Spleen (tissue), 7 donors: ENCODE data around the gene DDX20.
"Not testable (repeated sequence)": the region's sequence is repeated elsewhere in the genome, so short reads cannot be mapped to it uniquely, and the experiment has no call there.

Experiments
- POLR2A ChIP-seq, 3 donors: fragments of 450-650 bp; IDR thresholded peaks; one replicate each; pipeline ENCODE4 v1.5.1; 2017; ENCODE audit warnings: antibody characterized with exemption in 3 of 3, mild to moderate bottlenecking in 1 of 3
- TF ChIP-seq, protein P1 (sequence below), 11 experiments: fragments of 200-600 bp in 7 of 11; fragments of 450-650 bp in 4 of 11; sonication (generic) in 4 of 11; IDR thresholded peaks in 8 of 11; conservative IDR thresholded peaks in 3 of 11; 1 replicate in 7 of 11; 2 replicates in 4 of 11; pipeline versions ENCODE4 v1.4.0 to v1.8.0; 2016 to 2021; ENCODE audit warnings: antibody characterized with exemption in 11 of 11, inconsistent platforms in 4 of 11, mild to moderate bottlenecking in 1 of 11
- donor health status: DM: no; HTN: no; CAD: no; lungs with moderate emphysema.
- donor health status: DM: no; HTN: no; CAD: no.
- donor health status: DM: no; HTN: no; CAD: no.

DNA sequence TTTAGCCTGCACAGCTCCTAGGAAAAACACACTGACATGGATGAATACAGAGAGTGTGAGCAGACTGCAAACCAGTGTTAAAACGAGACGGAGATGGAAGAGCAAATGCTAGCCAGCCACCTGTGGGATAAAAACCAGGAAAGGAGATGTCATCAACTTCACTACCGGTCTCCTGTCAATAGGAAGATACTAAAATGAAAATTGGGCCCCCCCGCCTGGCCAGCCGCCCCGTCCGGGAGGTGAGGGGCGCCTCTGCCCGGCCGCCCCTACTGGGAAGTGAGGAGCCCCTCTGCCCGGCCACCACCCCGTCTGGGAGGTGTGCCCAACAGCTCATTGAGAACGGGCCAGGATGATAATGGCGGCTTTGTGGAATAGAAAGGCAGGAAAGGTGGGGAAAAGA, 44.0 kb downstream of the DDX20 start:
- not testable (repeated sequence) for TF ChIP-seq POLR2A (IDR thresholded peaks at IDR 0.05)
- TF ChIP-seq, protein P1, sequence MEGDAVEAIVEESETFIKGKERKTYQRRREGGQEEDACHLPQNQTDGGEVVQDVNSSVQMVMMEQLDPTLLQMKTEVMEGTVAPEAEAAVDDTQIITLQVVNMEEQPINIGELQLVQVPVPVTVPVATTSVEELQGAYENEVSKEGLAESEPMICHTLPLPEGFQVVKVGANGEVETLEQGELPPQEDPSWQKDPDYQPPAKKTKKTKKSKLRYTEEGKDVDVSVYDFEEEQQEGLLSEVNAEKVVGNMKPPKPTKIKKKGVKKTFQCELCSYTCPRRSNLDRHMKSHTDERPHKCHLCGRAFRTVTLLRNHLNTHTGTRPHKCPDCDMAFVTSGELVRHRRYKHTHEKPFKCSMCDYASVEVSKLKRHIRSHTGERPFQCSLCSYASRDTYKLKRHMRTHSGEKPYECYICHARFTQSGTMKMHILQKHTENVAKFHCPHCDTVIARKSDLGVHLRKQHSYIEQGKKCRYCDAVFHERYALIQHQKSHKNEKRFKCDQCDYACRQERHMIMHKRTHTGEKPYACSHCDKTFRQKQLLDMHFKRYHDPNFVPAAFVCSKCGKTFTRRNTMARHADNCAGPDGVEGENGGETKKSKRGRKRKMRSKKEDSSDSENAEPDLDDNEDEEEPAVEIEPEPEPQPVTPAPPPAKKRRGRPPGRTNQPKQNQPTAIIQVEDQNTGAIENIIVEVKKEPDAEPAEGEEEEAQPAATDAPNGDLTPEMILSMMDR (IDR thresholded peaks at IDR 0.05 in 8 of 11, conservative IDR thresholded peaks at IDR 0.05 in 3 of 11): not testable (repeated sequence)
